Tibial artery (tissue), 4 donors: ENCODE results near the gene BICRAL.
"Not testable (repeated sequence)": the region's sequence is repeated elsewhere in the genome, so short reads cannot be mapped to it uniquely, and the experiment has no call there.

ENCODE experiments used
- DNase-seq, 2 donors: peaks; one replicate each; pipeline ENCODE4 v3.0.0-alpha.2; 2019
- H3K27ac ChIP-seq, 2 donors: fragments of 200-600 bp; sonication (generic) in 1 of 2; 1 replicate in 1 of 2; 2 replicates in 1 of 2; pipeline ENCODE4 v1.5.1; 2018 to 2019; ENCODE audit warnings: mild to moderate bottlenecking in 1 of 2
- H3K27me3 ChIP-seq, 2 donors: fragments of 200-600 bp; sonication (generic) in 1 of 2; one replicate each; pipeline versions ENCODE4 v1.5.1 to v1.6.0; 2016 to 2019
- H3K36me3 ChIP-seq, 3 donors: fragments of 200-600 bp; sonication (generic) in 2 of 3; one replicate each; pipeline ENCODE4 v1.5.1; 2016 to 2019; ENCODE audit warnings: mild to moderate bottlenecking in 2 of 3
- H3K4me1 ChIP-seq, 4 donors: fragments of 200-600 bp; sonication (generic) in 2 of 4; 1 replicate in 3 of 4; 2 replicates in 1 of 4; pipeline ENCODE4 v1.5.1; 2016 to 2019
- H3K4me3 ChIP-seq, 2 donors: fragments of 200-600 bp; sonication (generic) in 1 of 2; 1 replicate in 1 of 2; 2 replicates in 1 of 2; pipeline ENCODE4 v1.5.1; 2018 to 2019; ENCODE audit warnings: mild to moderate bottlenecking in 2 of 2
- H3K9me3 ChIP-seq, 3 donors: fragments of 200-600 bp; sonication (generic) in 1 of 3; one replicate each; pipeline ENCODE4 v1.5.1; 2016 to 2019
- CTCF ChIP-seq, 2 experiments: fragments of 200-600 bp in 1 of 2; fragments of 450-650 bp in 1 of 2; IDR thresholded peaks; one replicate each; pipeline ENCODE4 v1.5.1; 2017 to 2019; ENCODE audit warnings: antibody characterized with exemption in 2 of 2, mild to moderate bottlenecking in 1 of 2, moderate library complexity in 1 of 2
- intact Hi-C: fragments of 100-400 bp; cut with DNase I; formaldehyde crosslinking; loops from one replicate; pipeline ENCODE4 v1.15.0; 2023; ENCODE audit warnings: low total_unique reads

BICRAL gene

GRCh38 chr6:42769051-42769450, 12.8 kb upstream of the BICRAL start:
- Histone ChIP-seq H3K4me3 (no peak overlapping the region), H3K27me3 (no peaks in the 10 kb centered on the region), H3K36me3 (peaks cover 0 to 7% (median 0%) of the 10 kb centered on the region in 3 donors), H3K27ac (no peak overlapping the region), H3K9me3 (no peaks in the 10 kb centered on the region), H3K4me1 (peaks cover 0 to 4% (median 1%) of the 10 kb centered on the region in 4 donors)
- no peak for TF ChIP-seq CTCF (IDR thresholded peaks at IDR 0.05)
- DNase-seq = no peak
- intact Hi-C loops = no loop called here

GRCh38 chr6:42769836-42770235, 12.0 kb upstream of the BICRAL start:
- peaks cover 0 to 4% (median 1%) of the 10 kb centered on the region in 4 donors for H3K4me1 ChIP-seq
- no peak overlapping the region for H3K4me3 ChIP-seq
- DNase-seq = no peak
- intact Hi-C loops = no loop called here
- no peaks in the 10 kb centered on the region for H3K9me3 ChIP-seq
- H3K36me3 ChIP-seq = peaks cover 0 to 7% (median 0%) of the 10 kb centered on the region in 3 donors
- H3K27ac ChIP-seq = no peak overlapping the region
- no peaks in the 10 kb centered on the region for H3K27me3 ChIP-seq
- no peak for TF ChIP-seq CTCF (IDR thresholded peaks at IDR 0.05)

GRCh38 chr6:42771741-42772100, 10.1 kb upstream of the BICRAL start:
- Histone ChIP-seq H3K36me3 (no peaks in the 10 kb centered on the region), H3K4me3 (no peak overlapping the region), H3K4me1 (peaks cover 0 to 4% (median 0%) of the 10 kb centered on the region in 4 donors), H3K27me3 (no peaks in the 10 kb centered on the region), H3K27ac (no peak overlapping the region), H3K9me3 (no peaks in the 10 kb centered on the region)
- no peak for DNase-seq
- TF ChIP-seq CTCF (IDR thresholded peaks at IDR 0.05) = no peak
- intact Hi-C loops = no loop called here

GRCh38 chr6:42774201-42774600, 7.7 kb upstream of the BICRAL start:
- no peaks in the 10 kb centered on the region for H3K9me3 ChIP-seq
- no peak for DNase-seq
- no peak for TF ChIP-seq CTCF (IDR thresholded peaks at IDR 0.05)
- H3K4me1 ChIP-seq = no peaks in the 10 kb centered on the region
- no peaks in the 10 kb centered on the region for H3K27me3 ChIP-seq
- intact Hi-C loops = no loop called here
- no peak overlapping the region for H3K4me3 ChIP-seq
- H3K27ac ChIP-seq = no peak overlapping the region
- H3K36me3 ChIP-seq = no peaks in the 10 kb centered on the region

- H3K27ac ChIP-seq, DNase-seq, H3K36me3 ChIP-seq, H3K4me1 ChIP-seq, H3K27me3 ChIP-seq, intact Hi-C loops, H3K4me3 ChIP-seq, H3K9me3 ChIP-seq: not testable (repeated sequence)
Observed at GRCh38 chr6:42774821-42775487, 6.9 kb upstream of the BICRAL start.

- TF ChIP-seq CTCF (IDR thresholded peaks at IDR 0.05) = no peak
- Histone ChIP-seq H3K4me3 (no peak overlapping the region), H3K27ac (no peak overlapping the region), H3K27me3 (no peaks in the 10 kb centered on the region), H3K36me3 (no peaks in the 10 kb centered on the region), H3K9me3 (no peaks in the 10 kb centered on the region), H3K4me1 (peaks cover 0 to 9% (median 4%) of the 10 kb centered on the region in 4 donors)
- intact Hi-C loops = no loop called here
- DNase-seq = no peak
Observed at GRCh38 chr6:42777126-42777822, 4.6 kb upstream of the BICRAL start.
